Measurements from ENCODE around the gene ACTRT2. TPM values are rescaled to one million over a fixed set of nuclear protein-coding genes. Genes with fewer than 3 reads are reported as not detected.

ACTRT2 gene
- total and polyA plus RNA-seq, 2 donors (not counting 3 experiments of a cell fraction or from before 2014, with no cell fraction given): not detected

- Histone ChIP-seq H3K9ac (replicated peaks; ENCODE audit: extremely low read depth, insufficient read depth, low read length) (no peak overlapping the region), H3K9me1 (replicated peaks; ENCODE audit: control insufficient read depth, extremely low read depth, insufficient read depth, low read length) (no peaks in the 10 kb centered on the region), H3K79me2 (ENCODE audit: control insufficient read depth, insufficient read depth, low read length) (no peaks in the 10 kb centered on the region), H3K4me2 (ENCODE audit: insufficient read depth, low read length) (no peak overlapping the region), H3K4me3 (replicated peaks in 1 of 3; ENCODE audit: insufficient read depth in 1 of 3, low read depth in 1 of 3, low read length in 3 of 3) (no peak overlapping the region), H3K36me3 (ENCODE audit: control insufficient read depth in 2 of 2, extremely low read depth in 1 of 2, insufficient read depth in 2 of 2, low read length in 2 of 2) (no peaks in the 10 kb centered on the region), H3K4me1 (ENCODE audit: control insufficient read depth, extremely low read depth, insufficient read depth, low read length) (no peaks in the 10 kb centered on the region), H3K27ac (ENCODE audit: insufficient read depth, low read depth, low read length) (no peak overlapping the region), H3K27me3 (ENCODE audit: control insufficient read depth in 2 of 2, insufficient read depth in 2 of 2, low read length in 2 of 2) (no peaks in the 10 kb centered on the region), H2AFZ (ENCODE audit: low read depth, low read length) (no peak overlapping the region), H3K9me3 (replicated peaks; ENCODE audit: control insufficient read depth, insufficient read depth, low read length) (no peaks in the 10 kb centered on the region), H4K20me1 (replicated peaks; ENCODE audit: control insufficient read depth, extremely low read depth, insufficient read depth, low read length) (no peaks in the 10 kb centered on the region)
- no TSS peak for BruUV-seq (replicated peaks)
- dilution Hi-C loops (cut with MboI; ENCODE audit: extremely low pct_ligation_motif_present, low sequenced_read_pairs) (no loop called here), intact Hi-C loops (cut with micrococcal nuclease) (no loop called here)
- no peak for TF ChIP-seq MAX (IDR thresholded peaks at IDR 0.05; ENCODE audit: insufficient read depth, insufficient read length)
- TF ChIP-seq GATA2 (IDR thresholded peaks at IDR 0.05; ENCODE audit: insufficient read depth, insufficient read length, low read depth, low read length): no peak
- TF ChIP-seq EZH2 (IDR thresholded peaks at IDR 0.05; ENCODE audit: borderline replicate concordance, low read depth, low read length, severe bottlenecking): no peak
- TF ChIP-seq MYC (IDR thresholded peaks at IDR 0.05; ENCODE audit: low read depth, low read length): no peak
- TF ChIP-seq POLR2A (IDR thresholded peaks at IDR 0.05; ENCODE audit: low read depth, low read length): no peak
- no peak for TF ChIP-seq FOS (IDR thresholded peaks at IDR 0.05; ENCODE audit: borderline replicate concordance, insufficient read depth, low read length)
- no peak for TF ChIP-seq CTCF (IDR thresholded peaks at IDR 0.05; ENCODE audit: extremely low read depth in 1 of 2, insufficient read depth in 1 of 2, low read depth in 1 of 2, low read length in 2 of 2)
- TF ChIP-seq JUN (IDR thresholded peaks at IDR 0.05; ENCODE audit: borderline replicate concordance, insufficient read depth, insufficient read length, low read depth): no peak
- TF ChIP-seq POLR2AphosphoS5 (IDR thresholded peaks at IDR 0.05; ENCODE audit: insufficient read depth, low read depth, low read length): no peak
- POLR2A ChIA-PET: no interaction called here
- DNase-seq (ENCODE audit: low read depth, low spot score): no peak
- no peak for FAIRE-seq
- CTCF ChIA-PET: no interaction called here
These were observed 18.8 kb upstream of the ACTRT2 start for GRCh38 chr1:3002349-3003038.

All from endothelial cell of umbilical vein (primary cell).